Omental fat pad (tissue), 4 donors: ENCODE results near the gene NT5E. TPM values are rescaled to one million over a fixed set of nuclear protein-coding genes. Genes with fewer than 3 reads are reported as not detected.

Experiments used
- ATAC-seq: fragments of 150-250 bp; one replicate; pipeline ENCODE4 v1.9.1; 2016; ENCODE audit warnings: mild to moderate bottlenecking, moderate library complexity; ENCODE audit not compliant: low FRiP score
- DNase-seq: peaks from one replicate; pipeline ENCODE4 v3.0.0-alpha.2; 2019; ENCODE audit warnings: low spot score
- total RNA-seq, 4 donors: library from RNA; depleted of rRNA; stranded (reverse); fragments of >200 nt; gene quantifications; one replicate each; pipeline ENCODE4 v1.1.0, GENCODE V29; 2016
- TF ChIP-seq, protein P1 (sequence below), 3 donors: fragments of 450-650 bp; IDR thresholded peaks; one replicate each; pipeline ENCODE4 v1.5.1; 2016 to 2017; ENCODE audit warnings: antibody characterized with exemption in 3 of 3, mild to moderate bottlenecking in 3 of 3, moderate library complexity in 2 of 3

The NT5E gene
- total RNA-seq, 4 donors from 2014 or later = 11.4 to 28.6 (median 18.2) TPM

DNA sequence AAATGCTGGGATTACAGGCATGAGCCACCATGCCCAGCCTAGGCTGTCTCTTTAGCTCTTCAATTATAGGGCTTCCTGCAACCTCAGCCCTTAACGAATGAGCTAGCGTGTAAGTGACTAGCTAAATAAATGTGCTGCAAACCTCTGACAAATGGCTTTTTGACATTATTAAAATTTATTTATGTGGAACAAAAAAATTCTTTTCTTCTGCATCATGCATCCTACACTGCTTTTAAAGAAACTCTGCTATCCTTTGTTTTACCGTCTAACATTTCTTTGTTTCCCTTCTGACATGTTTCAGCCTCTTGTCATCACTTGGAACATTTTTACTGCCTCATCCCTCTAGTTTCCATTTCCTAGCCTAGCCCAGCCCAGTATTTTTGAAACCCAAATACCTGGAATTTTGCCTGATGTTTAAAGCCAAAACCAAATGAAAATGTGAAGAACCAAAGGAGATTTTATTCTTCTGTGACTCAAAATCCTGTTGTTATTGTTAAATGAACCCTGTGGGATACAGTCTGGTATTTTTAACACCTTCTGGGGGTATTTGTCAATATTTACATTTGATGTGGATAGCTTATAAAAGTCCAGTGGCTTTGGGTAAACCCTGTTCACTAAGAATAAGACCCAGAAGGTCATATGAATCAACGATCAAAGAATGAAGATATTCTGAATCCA is 9.5 kb downstream of the NT5E start:
- TF ChIP-seq, protein P1, sequence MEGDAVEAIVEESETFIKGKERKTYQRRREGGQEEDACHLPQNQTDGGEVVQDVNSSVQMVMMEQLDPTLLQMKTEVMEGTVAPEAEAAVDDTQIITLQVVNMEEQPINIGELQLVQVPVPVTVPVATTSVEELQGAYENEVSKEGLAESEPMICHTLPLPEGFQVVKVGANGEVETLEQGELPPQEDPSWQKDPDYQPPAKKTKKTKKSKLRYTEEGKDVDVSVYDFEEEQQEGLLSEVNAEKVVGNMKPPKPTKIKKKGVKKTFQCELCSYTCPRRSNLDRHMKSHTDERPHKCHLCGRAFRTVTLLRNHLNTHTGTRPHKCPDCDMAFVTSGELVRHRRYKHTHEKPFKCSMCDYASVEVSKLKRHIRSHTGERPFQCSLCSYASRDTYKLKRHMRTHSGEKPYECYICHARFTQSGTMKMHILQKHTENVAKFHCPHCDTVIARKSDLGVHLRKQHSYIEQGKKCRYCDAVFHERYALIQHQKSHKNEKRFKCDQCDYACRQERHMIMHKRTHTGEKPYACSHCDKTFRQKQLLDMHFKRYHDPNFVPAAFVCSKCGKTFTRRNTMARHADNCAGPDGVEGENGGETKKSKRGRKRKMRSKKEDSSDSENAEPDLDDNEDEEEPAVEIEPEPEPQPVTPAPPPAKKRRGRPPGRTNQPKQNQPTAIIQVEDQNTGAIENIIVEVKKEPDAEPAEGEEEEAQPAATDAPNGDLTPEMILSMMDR (IDR thresholded peaks at IDR 0.05) = no peak
- ATAC-seq (peak; percentile 75), DNase-seq (no peak)

DNA sequence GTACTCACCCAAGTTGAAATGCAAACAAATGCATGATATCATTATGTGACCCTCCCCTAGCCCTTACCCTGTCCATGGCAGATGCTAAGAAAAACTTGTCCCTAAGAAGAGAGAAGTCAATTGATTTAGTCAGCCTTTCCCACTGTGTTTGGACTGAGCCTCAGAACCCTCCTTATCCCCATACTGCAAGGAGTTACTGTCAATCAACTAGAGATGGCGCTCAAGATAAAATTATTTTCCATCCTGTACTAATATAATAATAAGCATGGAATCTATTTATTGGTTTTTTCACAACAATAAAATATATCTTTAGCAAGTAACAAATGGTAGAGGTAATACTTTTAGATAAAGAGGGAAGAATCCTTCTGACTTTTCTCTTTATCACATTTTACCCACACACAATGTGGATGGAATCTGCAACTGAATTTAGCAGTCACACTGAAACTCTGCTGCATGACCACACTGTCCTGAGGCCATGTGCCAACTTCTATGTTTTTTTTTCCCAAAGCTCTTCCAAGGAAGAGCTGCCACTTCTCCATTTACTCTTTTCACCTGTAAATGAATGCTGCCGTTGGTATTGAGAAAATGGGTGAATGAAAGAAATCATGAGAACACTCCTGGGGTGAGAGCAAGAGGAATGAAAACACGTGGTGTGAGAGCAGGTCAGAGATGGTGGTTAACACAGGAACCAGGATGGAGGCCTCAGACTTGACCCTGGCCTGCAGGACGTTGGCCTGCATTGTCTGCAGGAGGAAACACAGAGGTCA is 10.5 kb downstream of the NT5E start:
- no peak for ATAC-seq
- TF ChIP-seq, protein P1 (IDR thresholded peaks at IDR 0.05) = no peak
- no peak for DNase-seq

DNA sequence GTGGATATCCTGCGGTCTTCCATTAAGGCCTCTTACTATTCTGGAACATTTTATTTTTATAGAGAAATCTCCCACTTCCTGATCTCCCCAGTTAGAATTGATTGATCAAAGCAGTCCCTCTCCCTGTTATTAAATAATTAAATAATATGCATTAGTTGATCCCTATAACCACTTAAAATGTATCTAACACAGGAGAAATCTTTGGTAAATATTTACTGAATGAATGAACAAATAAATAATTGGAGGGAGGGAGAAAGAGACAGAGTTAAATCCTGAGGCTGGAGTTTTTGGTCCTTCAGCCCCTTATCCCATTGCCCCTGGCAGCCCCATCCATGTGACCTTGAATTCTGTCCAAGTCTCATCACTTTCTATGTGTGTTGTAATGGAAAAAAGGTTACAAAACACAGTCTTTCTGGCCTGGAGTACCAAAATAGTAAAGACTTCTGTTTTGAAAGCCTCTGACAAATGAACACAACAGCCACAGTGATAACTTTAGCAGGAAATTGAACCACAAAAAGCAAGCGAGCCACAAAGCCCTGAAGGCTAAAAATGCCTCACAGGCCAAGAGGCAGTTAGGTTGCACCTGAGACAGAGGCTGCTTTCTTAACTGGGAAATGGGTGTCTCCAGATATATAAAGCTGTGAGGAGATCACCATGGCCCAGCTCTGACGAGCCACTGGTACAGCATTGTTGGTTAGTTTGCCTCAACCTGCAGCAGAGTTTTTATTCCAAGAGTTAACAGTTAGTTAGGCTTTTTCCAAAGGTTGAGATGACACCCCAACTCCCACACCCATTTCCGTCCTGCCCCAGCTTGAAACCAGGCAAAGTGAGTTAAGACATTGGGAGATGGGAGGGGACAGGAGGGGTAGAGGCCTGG is 11.3 kb downstream of the NT5E start:
- DNase-seq (no peak), ATAC-seq (no peak)

DNA sequence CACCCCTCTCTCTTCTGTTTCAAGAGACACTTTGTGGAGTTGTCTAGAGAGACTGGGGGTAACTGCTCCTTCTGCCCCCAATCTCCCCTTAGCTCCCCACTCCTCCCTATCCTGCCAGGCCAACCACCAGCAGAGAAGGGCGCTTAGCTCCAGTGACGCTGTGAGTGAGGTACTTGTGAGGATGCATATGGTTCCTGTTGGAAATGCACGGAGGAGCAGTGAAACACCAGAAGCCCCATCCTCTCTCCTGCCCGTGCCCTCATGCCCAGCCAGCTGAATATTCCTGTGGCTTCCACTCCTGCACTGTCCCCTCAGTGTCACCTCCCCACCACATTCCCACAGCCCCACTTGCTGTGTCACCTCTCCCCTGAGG is 11.9 kb downstream of the NT5E start:
- ATAC-seq (no peak), DNase-seq (no peak)
- TF ChIP-seq, protein P1 (IDR thresholded peaks at IDR 0.05) = no peak

More for the DNA sequence above, 11.3 kb downstream of the NT5E start:
- TF ChIP-seq, protein P1 (IDR thresholded peaks at IDR 0.05) = no peak

DNA sequence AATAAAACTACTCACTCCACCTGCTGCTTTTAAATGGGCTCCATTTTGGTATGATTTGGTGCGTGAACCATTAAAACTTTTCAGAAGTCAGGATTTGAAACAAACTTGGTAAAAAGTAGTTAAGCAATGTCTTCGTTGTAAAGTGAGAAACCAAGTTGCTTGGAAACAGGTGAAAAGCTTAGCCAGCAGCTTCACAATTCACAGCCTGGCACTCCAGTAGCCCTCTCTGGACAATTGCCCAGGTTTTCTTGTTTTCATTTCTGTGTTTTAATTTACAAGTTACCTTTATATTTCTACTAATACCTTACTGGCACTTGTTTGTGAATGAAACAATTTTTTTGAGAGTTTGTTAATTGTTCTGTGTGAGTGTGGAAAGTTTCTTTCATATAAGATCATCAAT is 12.8 kb downstream of the NT5E start:
- DNase-seq = no peak
- ATAC-seq = no peak
- TF ChIP-seq, protein P1 (IDR thresholded peaks at IDR 0.05) = no peak

DNA sequence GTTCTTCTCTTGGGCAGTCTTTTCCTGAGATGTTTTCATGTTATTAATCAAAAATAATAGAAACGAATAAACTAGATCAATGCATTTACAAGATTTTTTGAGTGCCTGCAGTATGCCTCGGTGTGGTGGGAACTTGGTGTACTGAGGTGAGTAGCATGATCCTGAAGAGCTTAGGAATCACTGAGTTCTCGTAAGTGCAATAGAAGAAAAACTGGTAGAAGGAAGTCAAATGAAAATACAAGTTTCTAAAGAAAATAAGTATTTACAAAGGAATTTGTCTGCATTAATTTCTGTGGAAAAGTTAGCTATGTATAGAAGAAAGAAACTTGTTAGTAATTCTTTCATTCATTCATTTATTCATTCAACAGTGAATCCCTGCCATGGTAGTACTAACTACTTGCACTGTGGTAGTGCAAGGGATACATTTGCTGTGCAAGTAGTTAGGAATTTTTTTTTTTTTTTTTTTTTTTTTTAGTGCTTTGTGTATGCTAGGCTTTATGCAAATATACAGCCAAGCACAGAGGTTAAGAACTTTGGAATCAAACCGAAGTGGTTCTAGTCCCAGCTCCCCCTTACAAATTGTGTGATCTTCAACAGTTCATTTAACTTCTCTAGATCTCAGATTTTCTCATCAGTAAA is 13.9 kb downstream of the NT5E start:
- TF ChIP-seq, protein P1 (IDR thresholded peaks at IDR 0.05) = no peak
- DNase-seq (no peak), ATAC-seq (no peak)
